Activated T-cell treated with anti-CD3 and anti-CD28 coated beads for 48 hours (primary cell): ENCODE data around the gene ABRAXAS1.

Experiments used
- DNase-seq: peaks from one replicate; pipeline ENCODE4 v3.0.0-alpha.2; 2020; ENCODE audit warnings: low read depth

ABRAXAS1 gene

GRCh38 chr4:83449009-83449408 is 35.9 kb downstream of the ABRAXAS1 start:
- no peak for DNase-seq

- DNase-seq, result no peak
These were observed 44.0 kb downstream of the ABRAXAS1 start for GRCh38 chr4:83440899-83441298.

GRCh38 chr4:83440148-83440814 is 44.6 kb downstream of the ABRAXAS1 start:
- DNase-seq, result no peak

- DNase-seq, result no peak
These were observed 46.2 kb downstream of the ABRAXAS1 start for GRCh38 chr4:83438719-83439118.

GRCh38 chr4:83436680-83437079 is 48.2 kb downstream of the ABRAXAS1 start:
- DNase-seq, result no peak

- no peak for DNase-seq
These were observed 53.7 kb downstream of the ABRAXAS1 start for GRCh38 chr4:83431200-83431599.

- DNase-seq, result no peak
These were observed 66.7 kb downstream of the ABRAXAS1 start for GRCh38 chr4:83418211-83418610.

GRCh38 chr4:83417566-83417965 is 67.3 kb downstream of the ABRAXAS1 start:
- no peak for DNase-seq

- DNase-seq, result no peak
These were observed 71.2 kb downstream of the ABRAXAS1 start for GRCh38 chr4:83413676-83414075.
